GM23338 (cell line): ENCODE results near the gene FLT3. TPM values are rescaled to one million over a fixed set of nuclear protein-coding genes. Genes with fewer than 3 reads are reported as not detected.

Experiments used
- ATAC-seq: fragments of 200-7000 bp; cut with Tn5 transposase; 3 replicates; pipeline ENCODE4 v1.9.1; 2020
- DNase-seq: peaks from one replicate; pipeline ENCODE4 v3.0.0-alpha.2; 2015; ENCODE audit warnings: low spot score
- H2AFZ ChIP-seq: fragments of 200-600 bp; sonication (generic); 2 replicates; pipeline ENCODE4 v1.8.0; 2016; ENCODE audit warnings: antibody characterized with exemption, mild to moderate bottlenecking, moderate library complexity
- H3F3A ChIP-seq: fragments of 200-600 bp; sonication (generic); replicated peaks from 2 replicates; pipeline ENCODE4 v1.8.0; 2017; ENCODE audit warnings: antibody characterized with exemption, mixed run types, low read depth
- H3K27ac ChIP-seq: fragments of 200-600 bp; sonication (generic); 2 replicates; pipeline ENCODE4 v1.6.1; 2016; ENCODE audit warnings: low read depth
- H3K27me3 ChIP-seq: fragments of 200-600 bp; sonication (generic); 2 replicates; pipeline ENCODE4 v1.8.0; 2016; ENCODE audit warnings: mild to moderate bottlenecking, mixed run types, moderate library complexity; ENCODE audit not compliant: insufficient read depth
- H3K36me3 ChIP-seq: fragments of 200-600 bp; sonication (generic); 2 replicates; pipeline ENCODE4 v1.8.0; 2016; ENCODE audit warnings: mild to moderate bottlenecking; ENCODE audit not compliant: insufficient read depth
- H3K4me1 ChIP-seq: fragments of 200-600 bp; sonication (generic); 2 replicates; pipeline ENCODE4 v1.8.0; 2016; ENCODE audit warnings: mild to moderate bottlenecking, moderate library complexity; ENCODE audit not compliant: insufficient read depth
- H3K4me2 ChIP-seq: fragments of 200-600 bp; sonication (generic); 2 replicates; pipeline ENCODE4 v1.7.1; 2017; ENCODE audit warnings: mixed run types
- H3K4me3 ChIP-seq: fragments of 200-600 bp; sonication (generic); 2 replicates; pipeline ENCODE4 v1.6.1; 2016; ENCODE audit warnings: mixed run types
- H3K79me2 ChIP-seq: fragments of 200-600 bp; sonication (generic); replicated peaks from 2 replicates; pipeline ENCODE4 v1.8.0; 2017; ENCODE audit warnings: mild to moderate bottlenecking; ENCODE audit not compliant: insufficient read depth
- H3K9me2 ChIP-seq: fragments of 200-600 bp; sonication (generic); 2 replicates; pipeline ENCODE4 v1.8.0; 2017; ENCODE audit not compliant: insufficient read depth
- H4K20me1 ChIP-seq: fragments of 200-600 bp; sonication (generic); replicated peaks from 2 replicates; pipeline ENCODE4 v1.8.0; 2017; ENCODE audit warnings: mild to moderate bottlenecking; ENCODE audit not compliant: insufficient read depth
- H3K27ac Mint-ChIP-seq: 2 replicates; pipeline ENCODE4 v1.8.0; 2020; ENCODE audit warnings: inconsistent platforms, mild to moderate bottlenecking, moderate library complexity, mixed read lengths
- H3K27me3 Mint-ChIP-seq: 3 replicates; pipeline ENCODE4 v1.8.0; 2022; ENCODE audit warnings: low read depth, mild to moderate bottlenecking, moderate library complexity, mixed read lengths, inconsistent platforms; ENCODE audit not compliant: insufficient read depth, poor library complexity
- H3K36me3 Mint-ChIP-seq: 3 replicates; pipeline ENCODE4 v1.8.0; 2021; ENCODE audit warnings: low read depth, mild to moderate bottlenecking, inconsistent platforms, moderate library complexity, mixed read lengths
- H3K4me1 Mint-ChIP-seq: 3 replicates; pipeline ENCODE4 v1.8.0; 2020; ENCODE audit warnings: mild to moderate bottlenecking, inconsistent platforms, mixed read lengths
- H3K4me3 Mint-ChIP-seq: 3 replicates; pipeline ENCODE4 v1.8.0; 2021; ENCODE audit warnings: moderate library complexity, mild to moderate bottlenecking, inconsistent platforms, mixed read lengths
- H3K9me3 Mint-ChIP-seq: 3 replicates; pipeline ENCODE4 v1.8.0; 2020; ENCODE audit warnings: moderate library complexity, mild to moderate bottlenecking, inconsistent platforms, mixed read lengths
- CREB1 ChIP-seq: fragments of 250-450 bp; sonication (Bioruptor Pico); IDR thresholded peaks from 2 replicates; pipeline ENCODE4 v1.5.0; 2020; ENCODE audit warnings: low read depth, mild to moderate bottlenecking, moderate library complexity
- CTCF ChIP-seq, 2 experiments: fragments of 200-600 bp in 1 of 2; sonication (generic) in 1 of 2; conservative IDR thresholded peaks; 2 replicates each; pipeline versions ENCODE4 v1.5.1 to v1.6.1; 2016 to 2017; ENCODE audit warnings: antibody characterized with exemption in 2 of 2, low read depth in 2 of 2, mild to moderate bottlenecking in 2 of 2, moderate library complexity in 1 of 2
- REST ChIP-seq: IDR thresholded peaks from one replicate; pipeline ENCODE4 v1.6.1; 2018; ENCODE audit warnings: antibody characterized with exemption; ENCODE audit not compliant: unreplicated experiment
- ZNF114 ChIP-seq: fragments of 250-450 bp; sonication (Bioruptor Pico); IDR thresholded peaks from 2 replicates; pipeline ENCODE4 v1.5.0; 2020; ENCODE audit warnings: mild to moderate bottlenecking, moderate library complexity
- ZNF462 ChIP-seq: fragments of 250-450 bp; sonication (Bioruptor Pico); IDR thresholded peaks from 2 replicates; pipeline ENCODE4 v1.5.0; 2020; ENCODE audit warnings: mild to moderate bottlenecking, moderate library complexity
- polyA plus RNA-seq: library from polyadenylated mRNA; unstranded; fragments of >200 nt; fragmentation: Nextera tagmentation; extraction: Ambion mirVana; gene quantifications from 2 replicates; pipeline ENCODE4 v1.2.1, GENCODE V29; 2016
- total RNA-seq: library from RNA; depleted of rRNA; stranded (reverse); fragments of >200 nt; shearing (Covaris generic); gene quantifications from 2 replicates; pipeline ENCODE4 v1.2.3, GENCODE V29; 2014

Gene FLT3
- total and polyA plus RNA-seq, 2 experiments from 2014 or later: 0.17 to 0.44 TPM

GRCh38 chr13:27956576-27957300 lies 143.6 kb downstream of the FLT3 start:
- Histone ChIP-seq H2AFZ (no peak overlapping the region), H3K27ac (no peak overlapping the region), H3F3A (peaks cover 22% of the 10 kb centered on the region), H3K4me2 (no peak overlapping the region), H3K4me3 (no peak overlapping the region), H3K9me2 (no peaks in the 10 kb centered on the region), H3K36me3 (no peaks in the 10 kb centered on the region), H3K27me3 (peaks cover 100% of the 10 kb centered on the region), H3K4me1 (peaks cover 21% of the 10 kb centered on the region), H4K20me1 (peaks cover 32% of the 10 kb centered on the region), H3K79me2 (no peaks in the 10 kb centered on the region)
- no peak for DNase-seq
- Mint-ChIP-seq H3K4me3 (no peak overlapping the region), H3K9me3 (no peaks in the 10 kb centered on the region), H3K27me3 (peaks cover 95% of the 10 kb centered on the region), H3K27ac (no peak overlapping the region), H3K36me3 (no peaks in the 10 kb centered on the region), H3K4me1 (peaks cover 15% of the 10 kb centered on the region)
- TF ChIP-seq ZNF462 (no peak), REST (no peak), ZNF114 (no peak), CTCF (conservative IDR thresholded peaks at IDR 0.05; ENCODE audit: low read depth in 2 of 2) (no peak), CREB1 (CRISPR knock-in tag) (no peak)
- no peak for ATAC-seq
